PC-3 (cell line): ENCODE data around the gene PODN.

Source experiments
- EZH2 ChIP-seq: fragments of 300-600 bp; sonication (generic); IDR thresholded peaks from one replicate; pipeline ENCODE4 v1.6.1; 2017; ENCODE audit warnings: antibody characterized with exemption, mild to moderate bottlenecking, low read length; ENCODE audit not compliant: unreplicated experiment
- EZH2phosphoT487 ChIP-seq: fragments of 300-600 bp; sonication (generic); IDR thresholded peaks from 2 replicates; pipeline ENCODE4 v1.6.1; 2018; ENCODE audit warnings: mild to moderate bottlenecking, antibody characterized with exemption, low read length, borderline replicate concordance
- TF ChIP-seq, protein P1 (sequence below): fragments of 300-600 bp; sonication (generic); conservative IDR thresholded peaks from 2 replicates; pipeline ENCODE4 v1.5.1; 2017; ENCODE audit warnings: antibody characterized with exemption, low read depth, mild to moderate bottlenecking, low read length

- TF ChIP-seq, protein P1, sequence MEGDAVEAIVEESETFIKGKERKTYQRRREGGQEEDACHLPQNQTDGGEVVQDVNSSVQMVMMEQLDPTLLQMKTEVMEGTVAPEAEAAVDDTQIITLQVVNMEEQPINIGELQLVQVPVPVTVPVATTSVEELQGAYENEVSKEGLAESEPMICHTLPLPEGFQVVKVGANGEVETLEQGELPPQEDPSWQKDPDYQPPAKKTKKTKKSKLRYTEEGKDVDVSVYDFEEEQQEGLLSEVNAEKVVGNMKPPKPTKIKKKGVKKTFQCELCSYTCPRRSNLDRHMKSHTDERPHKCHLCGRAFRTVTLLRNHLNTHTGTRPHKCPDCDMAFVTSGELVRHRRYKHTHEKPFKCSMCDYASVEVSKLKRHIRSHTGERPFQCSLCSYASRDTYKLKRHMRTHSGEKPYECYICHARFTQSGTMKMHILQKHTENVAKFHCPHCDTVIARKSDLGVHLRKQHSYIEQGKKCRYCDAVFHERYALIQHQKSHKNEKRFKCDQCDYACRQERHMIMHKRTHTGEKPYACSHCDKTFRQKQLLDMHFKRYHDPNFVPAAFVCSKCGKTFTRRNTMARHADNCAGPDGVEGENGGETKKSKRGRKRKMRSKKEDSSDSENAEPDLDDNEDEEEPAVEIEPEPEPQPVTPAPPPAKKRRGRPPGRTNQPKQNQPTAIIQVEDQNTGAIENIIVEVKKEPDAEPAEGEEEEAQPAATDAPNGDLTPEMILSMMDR = no peak
- TF ChIP-seq EZH2 = no peak
- TF ChIP-seq EZH2phosphoT487 = no peak
Measured at GRCh38 chr1:53061123-53061858, 722 bp upstream of the PODN start.
